HepG2 (cell line): ENCODE measurements around the gene FAAP100. TPM values are rescaled to one million over a fixed set of nuclear protein-coding genes. Genes with fewer than 3 reads are reported as not detected.

ENCODE experiments used
- AHR ChIP-seq: IDR thresholded peaks from 2 replicates; pipeline ENCODE4 v1.6.1; 2018; ENCODE audit warnings: missing genetic modification reagents, missing compliant biosample characterization
- ERF ChIP-seq: IDR thresholded peaks from 2 replicates; pipeline ENCODE4 v1.6.1; 2018; ENCODE audit warnings: missing biosample characterization, missing genetic modification reagents
- FLYWCH1 ChIP-seq: sonication (generic); formaldehyde crosslinking; IDR thresholded peaks from 2 replicates; pipeline ENCODE4 v1.8.1; 2023; ENCODE audit warnings: mild to moderate bottlenecking, missing genetic modification reagents
- GATA4 ChIP-seq: sonication (generic); IDR thresholded peaks from 2 replicates; pipeline ENCODE4 v1.6.1; 2016; ENCODE audit warnings: antibody characterized with exemption, low read depth, borderline replicate concordance
- HOXA5 ChIP-seq: sonication (generic); formaldehyde crosslinking; IDR thresholded peaks from 2 replicates; pipeline ENCODE4 v1.4.0; 2020; ENCODE audit warnings: missing genetic modification reagents
- MAZ ChIP-seq, 2 experiments: sonication (generic) in 1 of 2; formaldehyde crosslinking in 1 of 2; IDR thresholded peaks; 2 replicates each; pipeline versions ENCODE4 v1.5.0 to v1.6.1; 2012 to 2020; ENCODE audit warnings: low read depth in 2 of 2, mild to moderate bottlenecking in 2 of 2, borderline replicate concordance in 1 of 2, improper control_type of control experiment in 1 of 2, low read length in 1 of 2, missing genetic modification reagents in 1 of 2, moderate library complexity in 1 of 2
- MIER3 ChIP-seq: IDR thresholded peaks from 2 replicates; pipeline ENCODE4 v1.6.1; 2016; ENCODE audit warnings: missing compliant biosample characterization, borderline replicate concordance
- NR1H2 ChIP-seq: sonication (generic); formaldehyde crosslinking; IDR thresholded peaks from 2 replicates; pipeline ENCODE4 v1.8.1; 2022; ENCODE audit warnings: low read depth, missing genetic modification reagents, borderline replicate concordance
- PAX8 ChIP-seq: sonication (generic); formaldehyde crosslinking; IDR thresholded peaks from 2 replicates; pipeline ENCODE4 v1.8.0; 2022; ENCODE audit warnings: mild to moderate bottlenecking, missing genetic modification reagents, borderline replicate concordance
- STAT5B ChIP-seq: sonication (generic); formaldehyde crosslinking; IDR thresholded peaks from 2 replicates; pipeline ENCODE4 v1.4.0; 2020; ENCODE audit warnings: missing genetic modification reagents
- ZFP36L2 ChIP-seq: sonication (generic); formaldehyde crosslinking; IDR thresholded peaks from 2 replicates; pipeline ENCODE4 v1.4.0; 2020; ENCODE audit warnings: missing genetic modification reagents
- ZKSCAN1 ChIP-seq: fragments of 150-350 bp; IDR thresholded peaks from 2 replicates; pipeline ENCODE4 v1.6.1; 2014; ENCODE audit warnings: low read length
- ZNF121 ChIP-seq: sonication (generic); formaldehyde crosslinking; IDR thresholded peaks from 2 replicates; pipeline ENCODE4 v1.5.0; 2020; ENCODE audit warnings: mild to moderate bottlenecking, missing genetic modification reagents
- ZNF546 ChIP-seq: sonication (generic); formaldehyde crosslinking; conservative IDR thresholded peaks from 2 replicates; pipeline ENCODE4 v1.8.1; 2023; ENCODE audit warnings: mild to moderate bottlenecking, missing genetic modification reagents
- ZNF839 ChIP-seq: sonication (generic); formaldehyde crosslinking; IDR thresholded peaks from 2 replicates; pipeline ENCODE4 v1.4.0; 2020; ENCODE audit warnings: missing genetic modification reagents, mild to moderate bottlenecking, borderline replicate concordance
- ZNF883 ChIP-seq: sonication (generic); formaldehyde crosslinking; IDR thresholded peaks from 2 replicates; pipeline ENCODE4 v1.5.1; 2020; ENCODE audit warnings: mild to moderate bottlenecking, missing genetic modification reagents; ENCODE audit errors: not compliant biosample characterization
- polyA plus RNA-seq, 8 experiments: library from polyadenylated mRNA; depleted of rRNA in 3 of 8; stranded (reverse) in 7 of 8; unstranded in 1 of 8; fragments of >200 nt; fragmentation: Illumina TruSeq in 4 of 8; extraction: Trizol in 4 of 8; gene quantifications; 2 replicates each; pipeline versions ENCODE4 v1.2.1 to v1.2.3, GENCODE V29; 2011 to 2016; ENCODE audit warnings: low read depth in 4 of 8, missing spikeins in 1 of 8, mixed read lengths in 1 of 8; ENCODE audit not compliant: insufficient read depth in 1 of 8
- total RNA-seq, 5 experiments: library from RNA; depleted of rRNA; stranded (reverse); fragments of >200 nt; fragmentation: Illumina TruSeq; extraction: Trizol; gene quantifications; 2 replicates each; pipeline ENCODE4 v1.2.3, GENCODE V29; 2016; ENCODE audit warnings: low read depth in 1 of 5
- TF ChIP-seq, protein P1 (sequence below): sonication (generic); formaldehyde crosslinking; IDR thresholded peaks from 2 replicates; pipeline ENCODE4 v1.4.0; 2020; ENCODE audit warnings: missing genetic modification reagents, borderline replicate concordance
- TF ChIP-seq, protein P2 (sequence below): sonication (generic); formaldehyde crosslinking; IDR thresholded peaks from 2 replicates; pipeline ENCODE4 v1.8.1; 2022; ENCODE audit warnings: low read depth, mild to moderate bottlenecking, missing genetic modification reagents
- TF ChIP-seq, protein P3 (sequence below): sonication (generic); formaldehyde crosslinking; IDR thresholded peaks from 2 replicates; pipeline ENCODE4 v1.9.0; 2021; ENCODE audit warnings: missing genetic modification reagents, borderline replicate concordance

Gene FAAP100
- total and polyA plus RNA-seq, 2 of the 13 experiments (the other 11 are each of a cell fraction or from before 2014, with no cell fraction given), result 7.6 to 20.8 TPM

DNA sequence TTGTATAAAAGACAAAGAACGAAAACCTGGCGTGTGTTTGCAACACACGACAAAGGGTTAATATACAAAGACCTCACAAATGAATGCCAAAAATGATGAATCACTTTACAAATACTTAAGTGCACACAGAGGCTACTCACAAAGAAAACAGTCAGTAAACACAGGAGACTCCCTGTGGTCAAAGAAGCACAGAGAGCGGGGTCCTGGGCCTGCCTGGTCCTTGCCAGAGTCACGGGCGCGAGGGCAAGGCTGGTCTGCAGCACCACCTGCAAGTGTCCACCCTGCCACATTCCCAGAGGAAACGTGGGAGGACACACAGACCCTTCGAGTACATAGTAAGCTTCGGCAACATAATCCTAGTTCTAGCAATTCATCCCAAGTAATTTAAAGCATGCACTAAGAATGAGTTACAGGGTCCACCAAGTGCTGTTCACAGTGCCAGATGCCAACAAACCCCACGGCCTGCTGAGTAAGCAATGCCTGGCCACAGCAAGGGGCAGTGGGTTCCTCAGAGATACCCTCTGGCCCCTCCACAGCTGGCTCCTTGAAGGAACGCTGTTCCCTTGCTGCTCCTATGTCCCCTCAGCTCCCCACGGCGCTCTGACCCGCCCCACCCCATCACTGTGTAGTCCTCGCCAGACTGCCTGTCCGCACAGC is 24.6 kb upstream of the FAAP100 start (continued):
- TF ChIP-seq, protein P1, sequence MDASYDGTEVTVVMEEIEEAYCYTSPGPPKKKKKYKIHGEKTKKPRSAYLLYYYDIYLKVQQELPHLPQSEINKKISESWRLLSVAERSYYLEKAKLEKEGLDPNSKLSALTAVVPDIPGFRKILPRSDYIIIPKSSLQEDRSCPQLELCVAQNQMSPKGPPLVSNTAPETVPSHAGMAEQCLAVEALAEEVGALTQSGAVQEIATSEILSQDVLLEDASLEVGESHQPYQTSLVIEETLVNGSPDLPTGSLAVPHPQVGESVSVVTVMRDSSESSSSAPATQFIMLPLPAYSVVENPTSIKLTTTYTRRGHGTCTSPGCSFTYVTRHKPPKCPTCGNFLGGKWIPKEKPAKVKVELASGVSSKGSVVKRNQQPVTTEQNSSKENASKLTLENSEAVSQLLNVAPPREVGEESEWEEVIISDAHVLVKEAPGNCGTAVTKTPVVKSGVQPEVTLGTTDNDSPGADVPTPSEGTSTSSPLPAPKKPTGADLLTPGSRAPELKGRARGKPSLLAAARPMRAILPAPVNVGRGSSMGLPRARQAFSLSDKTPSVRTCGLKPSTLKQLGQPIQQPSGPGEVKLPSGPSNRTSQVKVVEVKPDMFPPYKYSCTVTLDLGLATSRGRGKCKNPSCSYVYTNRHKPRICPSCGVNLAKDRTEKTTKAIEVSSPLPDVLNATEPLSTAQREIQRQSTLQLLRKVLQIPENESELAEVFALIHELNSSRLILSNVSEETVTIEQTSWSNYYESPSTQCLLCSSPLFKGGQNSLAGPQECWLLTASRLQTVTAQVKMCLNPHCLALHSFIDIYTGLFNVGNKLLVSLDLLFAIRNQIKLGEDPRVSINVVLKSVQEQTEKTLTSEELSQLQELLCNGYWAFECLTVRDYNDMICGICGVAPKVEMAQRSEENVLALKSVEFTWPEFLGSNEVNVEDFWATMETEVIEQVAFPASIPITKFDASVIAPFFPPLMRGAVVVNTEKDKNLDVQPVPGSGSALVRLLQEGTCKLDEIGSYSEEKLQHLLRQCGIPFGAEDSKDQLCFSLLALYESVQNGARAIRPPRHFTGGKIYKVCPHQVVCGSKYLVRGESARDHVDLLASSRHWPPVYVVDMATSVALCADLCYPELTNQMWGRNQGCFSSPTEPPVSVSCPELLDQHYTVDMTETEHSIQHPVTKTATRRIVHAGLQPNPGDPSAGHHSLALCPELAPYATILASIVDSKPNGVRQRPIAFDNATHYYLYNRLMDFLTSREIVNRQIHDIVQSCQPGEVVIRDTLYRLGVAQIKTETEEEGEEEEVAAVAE (CRISPR knock-in tag), result no peak
- TF ChIP-seq ZFP36L2 (no peak), ZKSCAN1 (no peak), ZNF883 (no peak), HOXA5 (CRISPR knock-in tag) (0 out of 2 replicates have a peak, but pooled peaks have one; percentile 63), GATA4 (no peak), MIER3 (CRISPR knock-in tag) (0 out of 2 replicates have a peak, but pooled peaks have one; percentile 41), AHR (CRISPR knock-in tag) (no peak), ERF (no peak), PAX8 (CRISPR knock-in tag) (no peak), ZNF546 (CRISPR knock-in tag) (no peak), NR1H2 (CRISPR knock-in tag) (no peak), STAT5B (CRISPR knock-in tag) (no peak), MAZ (IDR thresholded peaks at IDR 0.05; ENCODE audit: borderline replicate concordance, low read depth, low read length) (no peak), MAZ (CRISPR knock-in tag; IDR thresholded peaks at IDR 0.05; ENCODE audit: low read depth) (no peak), ZNF121 (no peak), FLYWCH1 (CRISPR knock-in tag) (no peak), ZNF839 (CRISPR knock-in tag) (no peak)
- TF ChIP-seq, protein P2, sequence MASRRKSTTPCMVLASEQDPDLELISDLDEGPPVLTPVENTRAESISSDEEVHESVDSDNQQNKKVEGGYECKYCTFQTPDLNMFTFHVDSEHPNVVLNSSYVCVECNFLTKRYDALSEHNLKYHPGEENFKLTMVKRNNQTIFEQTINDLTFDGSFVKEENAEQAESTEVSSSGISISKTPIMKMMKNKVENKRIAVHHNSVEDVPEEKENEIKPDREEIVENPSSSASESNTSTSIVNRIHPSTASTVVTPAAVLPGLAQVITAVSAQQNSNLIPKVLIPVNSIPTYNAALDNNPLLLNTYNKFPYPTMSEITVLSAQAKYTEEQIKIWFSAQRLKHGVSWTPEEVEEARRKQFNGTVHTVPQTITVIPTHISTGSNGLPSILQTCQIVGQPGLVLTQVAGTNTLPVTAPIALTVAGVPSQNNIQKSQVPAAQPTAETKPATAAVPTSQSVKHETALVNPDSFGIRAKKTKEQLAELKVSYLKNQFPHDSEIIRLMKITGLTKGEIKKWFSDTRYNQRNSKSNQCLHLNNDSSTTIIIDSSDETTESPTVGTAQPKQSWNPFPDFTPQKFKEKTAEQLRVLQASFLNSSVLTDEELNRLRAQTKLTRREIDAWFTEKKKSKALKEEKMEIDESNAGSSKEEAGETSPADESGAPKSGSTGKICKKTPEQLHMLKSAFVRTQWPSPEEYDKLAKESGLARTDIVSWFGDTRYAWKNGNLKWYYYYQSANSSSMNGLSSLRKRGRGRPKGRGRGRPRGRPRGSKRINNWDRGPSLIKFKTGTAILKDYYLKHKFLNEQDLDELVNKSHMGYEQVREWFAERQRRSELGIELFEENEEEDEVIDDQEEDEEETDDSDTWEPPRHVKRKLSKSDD (CRISPR knock-in tag), result no peak
- TF ChIP-seq, protein P3, sequence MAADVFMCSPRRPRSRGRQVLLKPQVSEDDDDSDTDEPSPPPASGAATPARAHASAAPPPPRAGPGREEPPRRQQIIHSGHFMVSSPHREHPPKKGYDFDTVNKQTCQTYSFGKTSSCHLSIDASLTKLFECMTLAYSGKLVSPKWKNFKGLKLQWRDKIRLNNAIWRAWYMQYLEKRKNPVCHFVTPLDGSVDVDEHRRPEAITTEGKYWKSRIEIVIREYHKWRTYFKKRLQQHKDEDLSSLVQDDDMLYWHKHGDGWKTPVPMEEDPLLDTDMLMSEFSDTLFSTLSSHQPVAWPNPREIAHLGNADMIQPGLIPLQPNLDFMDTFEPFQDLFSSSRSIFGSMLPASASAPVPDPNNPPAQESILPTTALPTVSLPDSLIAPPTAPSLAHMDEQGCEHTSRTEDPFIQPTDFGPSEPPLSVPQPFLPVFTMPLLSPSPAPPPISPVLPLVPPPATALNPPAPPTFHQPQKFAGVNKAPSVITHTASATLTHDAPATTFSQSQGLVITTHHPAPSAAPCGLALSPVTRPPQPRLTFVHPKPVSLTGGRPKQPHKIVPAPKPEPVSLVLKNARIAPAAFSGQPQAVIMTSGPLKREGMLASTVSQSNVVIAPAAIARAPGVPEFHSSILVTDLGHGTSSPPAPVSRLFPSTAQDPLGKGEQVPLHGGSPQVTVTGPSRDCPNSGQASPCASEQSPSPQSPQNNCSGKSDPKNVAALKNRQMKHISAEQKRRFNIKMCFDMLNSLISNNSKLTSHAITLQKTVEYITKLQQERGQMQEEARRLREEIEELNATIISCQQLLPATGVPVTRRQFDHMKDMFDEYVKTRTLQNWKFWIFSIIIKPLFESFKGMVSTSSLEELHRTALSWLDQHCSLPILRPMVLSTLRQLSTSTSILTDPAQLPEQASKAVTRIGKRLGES, result no peak
